Loucy (cell line): Measurements from ENCODE around the gene DNAJC8.

Source experiments
- EZH2phosphoT487 ChIP-seq: fragments of 200-600 bp; IDR thresholded peaks from 2 replicates; pipeline ENCODE4 v1.6.1; 2018; ENCODE audit warnings: antibody characterized with exemption, mild to moderate bottlenecking, moderate library complexity, borderline replicate concordance
- TF ChIP-seq, protein P1 (sequence below): fragments of 200-600 bp; sonication (generic); conservative IDR thresholded peaks from 2 replicates; pipeline ENCODE4 v1.5.1; 2014; ENCODE audit warnings: mild to moderate bottlenecking, antibody characterized with exemption, low read length

DNA sequence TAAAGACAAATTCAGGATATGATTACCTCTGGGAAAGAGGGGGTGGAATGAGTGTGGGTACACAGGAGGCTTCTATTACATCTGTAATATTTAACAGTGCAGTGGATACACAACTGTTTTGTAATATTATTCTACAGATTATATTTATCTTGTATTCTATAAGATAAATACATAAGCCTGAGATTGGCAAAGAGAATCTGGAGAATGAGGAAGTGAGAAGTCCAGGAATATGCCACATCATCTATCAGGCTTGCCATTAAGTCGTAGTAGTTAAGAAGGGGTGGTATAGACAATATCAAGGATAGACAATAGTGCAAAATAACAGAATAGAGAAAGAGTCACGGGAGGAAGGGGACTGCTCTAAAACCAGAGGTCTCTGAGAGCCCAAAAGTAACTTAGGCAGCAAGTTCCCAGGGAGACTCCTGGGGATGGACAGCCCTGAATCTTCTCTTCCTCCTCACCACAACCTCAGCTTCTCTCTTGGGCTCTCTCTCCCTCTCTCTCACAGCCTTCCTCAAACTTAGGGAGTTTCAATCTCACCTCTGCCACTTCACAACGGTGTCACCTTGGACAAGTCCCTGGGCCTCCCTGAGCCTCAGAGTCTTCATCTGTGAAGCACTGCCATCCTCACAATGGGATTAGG lies 42.4 kb downstream of the DNAJC8 start:
- TF ChIP-seq, protein P1, sequence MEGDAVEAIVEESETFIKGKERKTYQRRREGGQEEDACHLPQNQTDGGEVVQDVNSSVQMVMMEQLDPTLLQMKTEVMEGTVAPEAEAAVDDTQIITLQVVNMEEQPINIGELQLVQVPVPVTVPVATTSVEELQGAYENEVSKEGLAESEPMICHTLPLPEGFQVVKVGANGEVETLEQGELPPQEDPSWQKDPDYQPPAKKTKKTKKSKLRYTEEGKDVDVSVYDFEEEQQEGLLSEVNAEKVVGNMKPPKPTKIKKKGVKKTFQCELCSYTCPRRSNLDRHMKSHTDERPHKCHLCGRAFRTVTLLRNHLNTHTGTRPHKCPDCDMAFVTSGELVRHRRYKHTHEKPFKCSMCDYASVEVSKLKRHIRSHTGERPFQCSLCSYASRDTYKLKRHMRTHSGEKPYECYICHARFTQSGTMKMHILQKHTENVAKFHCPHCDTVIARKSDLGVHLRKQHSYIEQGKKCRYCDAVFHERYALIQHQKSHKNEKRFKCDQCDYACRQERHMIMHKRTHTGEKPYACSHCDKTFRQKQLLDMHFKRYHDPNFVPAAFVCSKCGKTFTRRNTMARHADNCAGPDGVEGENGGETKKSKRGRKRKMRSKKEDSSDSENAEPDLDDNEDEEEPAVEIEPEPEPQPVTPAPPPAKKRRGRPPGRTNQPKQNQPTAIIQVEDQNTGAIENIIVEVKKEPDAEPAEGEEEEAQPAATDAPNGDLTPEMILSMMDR = no peak
- TF ChIP-seq EZH2phosphoT487 = no peak
